AG04449 (cell line): ENCODE measurements around the gene APOLD1.
"Not testable (repeated sequence)": the region's sequence is repeated elsewhere in the genome, so short reads cannot be mapped to it uniquely, and the experiment has no call there.

ENCODE experiments used
- CTCF ChIA-PET: fragments of 350-600 bp; formaldehyde crosslinking; extraction: SDS; loops from one replicate; lab custom pipeline; 2021; ENCODE audit warnings: antibody characterized with exemption; lab: Yijun Ruan, JAX
- POLR2A ChIA-PET: fragments of 400-600, 350-600 bp; formaldehyde crosslinking; extraction: SDS; loops from one replicate; lab custom pipeline; 2020; ENCODE audit warnings: antibody characterized with exemption, inconsistent platforms; lab: Yijun Ruan, JAX
- DNase-seq: peaks from one replicate; pipeline ENCODE4 v3.0.0-alpha.2; 2010; ENCODE audit warnings: low read depth, low spot score
- H3K4me3 ChIP-seq: 2 replicates; pipeline ENCODE4 v1.5.1; 2011; ENCODE audit warnings: low read depth, mild to moderate bottlenecking, control low read depth, low read length
- TF ChIP-seq, protein P1 (sequence below): IDR thresholded peaks from one replicate; pipeline ENCODE4 v1.5.1; 2011; ENCODE audit warnings: mild to moderate bottlenecking, moderate library complexity, low read length, control low read depth, inconsistent platforms; ENCODE audit not compliant: insufficient read depth; ENCODE audit errors: missing control alignments

APOLD1 gene

DNA sequence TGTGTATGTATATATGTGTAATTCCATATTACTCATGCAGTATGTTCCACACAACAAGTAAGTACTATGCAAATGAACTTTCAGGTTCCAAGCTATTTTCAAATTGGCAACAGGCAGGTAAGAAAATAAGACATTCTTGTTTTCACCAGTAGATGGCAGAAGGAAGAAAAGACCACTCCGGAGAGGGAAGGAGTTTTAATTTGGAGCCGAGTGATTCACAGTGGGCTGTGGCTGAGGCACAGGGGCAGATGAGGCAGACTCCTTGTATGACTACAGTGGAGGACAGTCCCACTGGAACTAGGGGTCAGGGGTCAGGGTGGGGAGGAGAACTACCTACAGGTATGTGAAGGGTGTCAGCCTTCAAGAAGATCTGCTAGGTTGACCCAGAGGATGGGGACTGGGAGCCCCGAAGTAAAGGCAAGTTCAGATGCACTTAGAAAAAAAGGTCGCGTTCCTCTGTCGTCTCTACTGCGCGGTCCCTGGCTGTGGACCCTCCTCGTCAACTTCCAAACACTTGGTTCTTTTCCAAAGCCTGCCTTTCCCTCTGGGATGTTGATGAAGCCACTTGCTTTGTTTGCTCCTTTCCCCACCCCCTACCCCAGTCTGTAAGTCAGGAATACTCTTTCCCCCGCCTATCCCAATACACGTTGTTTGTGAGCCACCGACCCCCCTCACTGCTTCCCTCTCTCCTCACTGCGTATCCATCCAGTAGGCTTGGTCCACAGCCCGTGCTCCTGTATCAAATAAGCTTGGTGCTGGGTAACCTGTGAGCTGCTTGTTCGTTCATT is 51.8 kb downstream of the APOLD1 start:
- ChIA-PET CTCF (interaction anchor here (0.6 to 5.8 kb wide), 39 partner anchors 11 to 375 kb away, joined by 3 to 67 read pairs (median 4); partner anchors contain the start of gene GPRC5A), POLR2A (interaction anchor here (0.7 to 0.8 kb wide), 3 partner anchors 11 to 375 kb away, joined by 3 read pairs; no protein-coding TSS in a partner anchor)
- no peak overlapping the region for H3K4me3 ChIP-seq
- TF ChIP-seq, protein P1, sequence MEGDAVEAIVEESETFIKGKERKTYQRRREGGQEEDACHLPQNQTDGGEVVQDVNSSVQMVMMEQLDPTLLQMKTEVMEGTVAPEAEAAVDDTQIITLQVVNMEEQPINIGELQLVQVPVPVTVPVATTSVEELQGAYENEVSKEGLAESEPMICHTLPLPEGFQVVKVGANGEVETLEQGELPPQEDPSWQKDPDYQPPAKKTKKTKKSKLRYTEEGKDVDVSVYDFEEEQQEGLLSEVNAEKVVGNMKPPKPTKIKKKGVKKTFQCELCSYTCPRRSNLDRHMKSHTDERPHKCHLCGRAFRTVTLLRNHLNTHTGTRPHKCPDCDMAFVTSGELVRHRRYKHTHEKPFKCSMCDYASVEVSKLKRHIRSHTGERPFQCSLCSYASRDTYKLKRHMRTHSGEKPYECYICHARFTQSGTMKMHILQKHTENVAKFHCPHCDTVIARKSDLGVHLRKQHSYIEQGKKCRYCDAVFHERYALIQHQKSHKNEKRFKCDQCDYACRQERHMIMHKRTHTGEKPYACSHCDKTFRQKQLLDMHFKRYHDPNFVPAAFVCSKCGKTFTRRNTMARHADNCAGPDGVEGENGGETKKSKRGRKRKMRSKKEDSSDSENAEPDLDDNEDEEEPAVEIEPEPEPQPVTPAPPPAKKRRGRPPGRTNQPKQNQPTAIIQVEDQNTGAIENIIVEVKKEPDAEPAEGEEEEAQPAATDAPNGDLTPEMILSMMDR: peak; percentile 47
- DNase-seq: no peak

DNA sequence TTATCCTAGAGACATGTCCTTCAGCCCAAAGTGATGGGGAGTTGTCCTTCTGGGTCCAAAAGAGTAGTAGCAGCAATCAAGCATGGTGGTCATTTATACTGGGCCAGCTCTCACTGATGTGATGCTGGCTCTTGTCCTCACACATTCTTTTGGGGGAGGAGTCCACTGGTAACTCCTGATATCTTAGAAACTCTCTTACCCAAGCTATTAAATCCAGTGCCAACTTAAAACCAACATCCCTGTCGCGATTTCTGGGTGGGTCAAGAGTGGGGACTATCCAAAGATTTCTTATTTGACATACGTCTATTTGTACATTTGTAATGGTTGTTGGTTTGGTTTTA is 52.3 kb downstream of the APOLD1 start:
- CTCF ChIA-PET: interaction anchor here (0.6 to 5.8 kb wide), 21 partner anchors 11 to 152 kb away, joined by 3 to 67 read pairs (median 5); partner anchors contain the start of gene GPRC5A
- DNase-seq: no peak
- TF ChIP-seq, protein P1: no peak
- POLR2A ChIA-PET: interaction anchor here (0.7 to 0.8 kb wide), 2 partner anchors 11 to 374 kb away, joined by 3 read pairs; no protein-coding TSS in a partner anchor
- no peak overlapping the region for H3K4me3 ChIP-seq

DNA sequence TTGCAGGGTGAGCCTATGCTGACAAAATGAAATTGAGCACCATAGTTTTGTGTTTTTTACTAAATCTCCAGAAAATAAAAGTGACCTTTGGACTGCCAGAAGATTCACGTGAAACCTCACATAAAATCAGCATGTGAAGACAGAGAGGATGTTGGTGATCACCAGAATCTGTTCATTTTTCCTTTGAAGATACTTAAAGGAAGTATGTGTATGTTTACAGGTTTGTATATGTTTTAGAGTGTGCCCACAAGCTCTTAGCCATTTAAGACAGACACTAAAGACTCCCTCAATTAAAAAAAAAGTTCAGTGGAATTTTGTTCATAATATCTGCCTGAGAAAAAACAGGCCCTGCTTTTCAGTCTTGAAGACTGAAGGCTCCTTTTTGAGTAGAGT is 53.5 kb downstream of the APOLD1 start:
- no peak for DNase-seq
- CTCF ChIA-PET: interaction anchor here (1.4 to 5.8 kb wide), 9 partner anchors 9 to 144 kb away, joined by 3 to 67 read pairs (median 19); partner anchors contain the start of gene GPRC5A

DNA sequence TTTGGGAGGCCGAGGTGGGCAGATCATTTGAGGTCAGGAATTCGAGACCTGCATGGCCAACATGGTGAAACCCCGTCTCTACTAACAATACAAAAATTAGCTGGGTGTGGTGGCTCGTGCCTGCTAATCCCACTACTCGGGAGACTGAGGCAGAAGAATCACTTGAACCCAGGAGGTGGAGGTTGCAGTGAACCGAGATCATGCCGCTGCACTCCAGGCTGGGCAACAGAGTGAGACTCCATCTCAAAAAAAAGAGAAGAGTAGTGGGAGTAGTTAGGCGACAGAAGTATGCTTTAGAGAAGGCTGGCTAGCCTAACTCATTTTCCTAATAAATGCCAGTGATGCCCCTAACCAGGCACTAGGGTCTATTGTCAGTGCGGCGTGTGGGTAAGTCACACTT is 54.0 kb downstream of the APOLD1 start:
- DNase-seq, H3K4me3 ChIP-seq, POLR2A ChIA-PET: not testable (repeated sequence)
- CTCF ChIA-PET: interaction anchor here (1.4 to 5.8 kb wide), 4 partner anchors 13 to 143 kb away, joined by 3 to 67 read pairs (median 41); no protein-coding TSS in a partner anchor

More for the DNA sequence above, 53.5 kb downstream of the APOLD1 start:
- TF ChIP-seq, protein P1: no peak
- H3K4me3 ChIP-seq: no peak overlapping the region
- POLR2A ChIA-PET: no interaction called here

DNA sequence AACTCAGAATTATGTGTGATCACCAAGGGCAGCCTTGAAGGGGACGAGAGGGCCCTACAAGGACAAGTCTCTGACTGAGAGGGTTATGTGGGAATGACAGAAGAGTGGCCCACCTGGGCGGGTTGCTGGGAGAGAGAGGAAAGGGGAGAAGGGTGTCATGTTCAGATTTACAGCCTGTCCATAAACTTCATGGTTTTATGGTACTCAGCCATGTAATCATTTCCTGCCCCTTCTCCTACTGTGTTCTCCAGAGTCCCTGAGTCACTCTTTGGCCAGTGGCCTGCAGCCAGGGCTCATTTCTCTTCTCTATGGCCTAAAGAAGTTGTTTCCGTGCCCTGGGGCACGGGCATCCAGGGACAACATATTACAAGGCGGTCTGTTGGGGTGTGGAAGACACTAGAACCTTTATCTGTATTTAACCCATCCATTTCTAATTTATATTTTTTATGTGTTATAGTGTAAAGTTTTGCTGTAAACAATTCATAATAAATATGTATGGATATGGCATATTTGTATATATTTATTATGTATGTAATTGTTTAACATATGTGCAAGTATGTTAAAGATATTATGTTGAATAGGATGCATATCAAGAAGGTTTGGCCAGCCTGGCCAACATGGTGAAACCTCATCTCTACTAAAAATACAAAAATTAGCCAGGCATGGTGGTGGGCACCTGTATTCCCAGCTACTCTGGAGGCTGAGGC is 54.6 kb downstream of the APOLD1 start:
- CTCF ChIA-PET: interaction anchor here (0.6 kb wide), 1 partner anchor 10 kb away, joined by 3 read pairs; no protein-coding TSS in a partner anchor
- POLR2A ChIA-PET: no interaction called here
- DNase-seq: no peak

DNA sequence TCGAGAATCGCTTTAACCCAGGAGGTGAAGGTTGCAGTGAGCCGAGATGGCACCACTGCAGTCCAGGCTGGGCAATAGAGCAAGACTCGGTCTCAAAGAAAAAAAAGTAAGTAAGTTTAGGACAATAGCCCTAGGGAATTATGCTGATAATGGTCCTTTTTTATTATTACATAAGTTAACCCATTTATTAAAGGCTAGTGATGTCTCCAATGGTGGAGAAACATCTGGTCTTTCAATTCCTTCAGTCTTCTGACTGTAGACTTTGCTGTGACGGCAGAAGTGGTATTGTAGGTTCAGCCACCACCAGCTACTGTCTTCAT is 55.1 kb downstream of the APOLD1 start:
- CTCF ChIA-PET: interaction anchor here (0.6 to 1.1 kb wide), 2 partner anchors 9 to 50 kb away, joined by 3 read pairs; no protein-coding TSS in a partner anchor
- POLR2A ChIA-PET: no interaction called here
- TF ChIP-seq, protein P1: no peak

More for the DNA sequence above, 54.6 kb downstream of the APOLD1 start:
- H3K4me3 ChIP-seq: no peak overlapping the region
- TF ChIP-seq, protein P1: no peak

More for the DNA sequence above, 55.1 kb downstream of the APOLD1 start:
- no peak for DNase-seq
- no peak overlapping the region for H3K4me3 ChIP-seq
